ENCODE results near the gene MAP4. TPM values are rescaled to one million over a fixed set of nuclear protein-coding genes. Genes with fewer than 3 reads are reported as not detected.
A peak's percentile ranks its signal among the peaks of the same experiment; 100 is the strongest.

The MAP4 gene
- total RNA-seq, 1 donor from 2014 or later, result 471 TPM

DNA sequence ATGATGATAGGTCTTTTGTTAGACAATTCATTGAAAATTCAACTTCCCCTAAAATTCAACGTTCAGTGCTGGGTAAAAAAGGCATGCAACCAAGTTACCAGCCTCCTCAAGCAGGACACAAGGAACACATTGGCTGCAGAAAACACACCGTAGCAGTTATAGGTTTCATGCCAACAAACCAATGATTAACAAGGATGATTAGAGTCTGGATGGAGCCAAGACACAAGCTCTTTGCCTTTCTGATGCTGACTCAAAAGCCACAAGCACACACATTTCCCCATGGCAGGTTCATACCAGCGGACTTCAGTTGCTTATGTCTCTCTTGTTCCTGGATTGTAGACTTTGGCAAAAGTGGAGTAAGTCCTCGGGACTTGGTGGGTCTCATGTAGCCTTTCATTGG lies 107.5 kb downstream of the MAP4 start:
- TF ChIP-seq EZH2 (IDR thresholded peaks at IDR 0.05; ENCODE audit: insufficient read depth, low read length), result no peak
- TF ChIP-seq, protein P1, sequence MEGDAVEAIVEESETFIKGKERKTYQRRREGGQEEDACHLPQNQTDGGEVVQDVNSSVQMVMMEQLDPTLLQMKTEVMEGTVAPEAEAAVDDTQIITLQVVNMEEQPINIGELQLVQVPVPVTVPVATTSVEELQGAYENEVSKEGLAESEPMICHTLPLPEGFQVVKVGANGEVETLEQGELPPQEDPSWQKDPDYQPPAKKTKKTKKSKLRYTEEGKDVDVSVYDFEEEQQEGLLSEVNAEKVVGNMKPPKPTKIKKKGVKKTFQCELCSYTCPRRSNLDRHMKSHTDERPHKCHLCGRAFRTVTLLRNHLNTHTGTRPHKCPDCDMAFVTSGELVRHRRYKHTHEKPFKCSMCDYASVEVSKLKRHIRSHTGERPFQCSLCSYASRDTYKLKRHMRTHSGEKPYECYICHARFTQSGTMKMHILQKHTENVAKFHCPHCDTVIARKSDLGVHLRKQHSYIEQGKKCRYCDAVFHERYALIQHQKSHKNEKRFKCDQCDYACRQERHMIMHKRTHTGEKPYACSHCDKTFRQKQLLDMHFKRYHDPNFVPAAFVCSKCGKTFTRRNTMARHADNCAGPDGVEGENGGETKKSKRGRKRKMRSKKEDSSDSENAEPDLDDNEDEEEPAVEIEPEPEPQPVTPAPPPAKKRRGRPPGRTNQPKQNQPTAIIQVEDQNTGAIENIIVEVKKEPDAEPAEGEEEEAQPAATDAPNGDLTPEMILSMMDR (IDR thresholded peaks at IDR 0.05; ENCODE audit: insufficient read depth, low read depth, low read length), result no peak
- H3K27me3 Mint-ChIP-seq (ENCODE audit: low read depth, unreplicated experiment), result no peaks in the 10 kb centered on the region

DNA sequence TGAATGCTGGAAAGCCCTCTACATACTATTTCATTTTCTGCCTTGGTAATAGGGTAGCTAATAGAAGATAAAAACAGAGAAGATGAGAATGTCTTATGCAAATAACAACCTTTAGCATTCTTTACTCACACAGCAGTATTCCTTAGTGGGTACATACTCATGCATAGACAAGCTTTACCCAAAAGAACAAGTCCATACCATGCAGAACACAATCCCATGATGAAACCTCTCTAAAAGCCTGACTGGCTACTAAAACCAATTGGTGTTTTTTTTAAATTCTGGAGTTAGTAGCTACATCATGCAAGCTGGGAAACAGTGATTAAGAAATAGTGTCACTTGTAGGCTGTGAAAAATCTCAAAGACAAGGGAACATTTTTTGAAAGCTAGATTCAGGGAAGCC lies 108.4 kb downstream of the MAP4 start:
- Histone ChIP-seq H3K4me1 (ENCODE audit: insufficient read depth, low read length) (peaks cover 24% of the 10 kb centered on the region), H3K27me3 (ENCODE audit: insufficient read depth, low read length) (no peaks in the 10 kb centered on the region), H3K4me3 (ENCODE audit: insufficient read depth, low read depth, low read length) (no peak overlapping the region), H3K9me3 (ENCODE audit: insufficient read depth, low read depth, low read length) (no peaks in the 10 kb centered on the region), H4K20me1 (ENCODE audit: insufficient read depth, low read length) (peaks cover 55% of the 10 kb centered on the region), H3K27ac (ENCODE audit: low read depth, low read length) (no peak overlapping the region), H2AFZ (ENCODE audit: low read depth, low read length) (no peak overlapping the region), H3K9ac (ENCODE audit: low read length) (no peak overlapping the region), H3K79me2 (ENCODE audit: insufficient read depth, low read length) (peaks cover 24% of the 10 kb centered on the region), H3K4me2 (ENCODE audit: low read length) (no peak overlapping the region), H3K36me3 (ENCODE audit: insufficient read depth, low read length) (peaks cover 16% of the 10 kb centered on the region)
- no peak overlapping the region for H3K27ac Mint-ChIP-seq (ENCODE audit: unreplicated experiment)
- H3K4me1 Mint-ChIP-seq (ENCODE audit: low read depth, unreplicated experiment), result peaks cover 38% of the 10 kb centered on the region
- H3K27me3 Mint-ChIP-seq (ENCODE audit: low read depth, unreplicated experiment), result no peaks in the 10 kb centered on the region
- no peak overlapping the region for H3K4me3 Mint-ChIP-seq (ENCODE audit: unreplicated experiment)
- no peaks in the 10 kb centered on the region for H3K9me3 Mint-ChIP-seq (ENCODE audit: unreplicated experiment)
- no peak for TF ChIP-seq EZH2 (IDR thresholded peaks at IDR 0.05; ENCODE audit: insufficient read depth, low read length)
- TF ChIP-seq, protein P1 (IDR thresholded peaks at IDR 0.05; ENCODE audit: insufficient read depth, low read depth, low read length), result no peak
- DNase-seq (ENCODE audit: low read depth) (no peak), FAIRE-seq (no peak)
- peaks cover 40% of the 10 kb centered on the region for H3K36me3 Mint-ChIP-seq (ENCODE audit: low read depth, unreplicated experiment)

More for the DNA sequence above, 107.5 kb downstream of the MAP4 start:
- Histone ChIP-seq H3K36me3 (ENCODE audit: insufficient read depth, low read length) (peaks cover 16% of the 10 kb centered on the region), H3K4me2 (ENCODE audit: low read length) (no peak overlapping the region), H3K27ac (ENCODE audit: low read depth, low read length) (no peak overlapping the region), H3K4me3 (ENCODE audit: insufficient read depth, low read depth, low read length) (no peak overlapping the region), H3K79me2 (ENCODE audit: insufficient read depth, low read length) (peaks cover 24% of the 10 kb centered on the region), H2AFZ (ENCODE audit: low read depth, low read length) (no peak overlapping the region), H4K20me1 (ENCODE audit: insufficient read depth, low read length) (peaks cover 56% of the 10 kb centered on the region), H3K4me1 (ENCODE audit: insufficient read depth, low read length) (peaks cover 24% of the 10 kb centered on the region), H3K9ac (ENCODE audit: low read length) (no peak overlapping the region), H3K27me3 (ENCODE audit: insufficient read depth, low read length) (no peaks in the 10 kb centered on the region), H3K9me3 (ENCODE audit: insufficient read depth, low read depth, low read length) (no peaks in the 10 kb centered on the region)
- H3K27ac Mint-ChIP-seq (ENCODE audit: unreplicated experiment), result peak overlapping the region; percentile 72
- no peaks in the 10 kb centered on the region for H3K9me3 Mint-ChIP-seq (ENCODE audit: unreplicated experiment)
- FAIRE-seq (no peak), DNase-seq (ENCODE audit: low read depth) (peak; percentile 27)
- peaks cover 38% of the 10 kb centered on the region for H3K4me1 Mint-ChIP-seq (ENCODE audit: low read depth, unreplicated experiment)
- H3K36me3 Mint-ChIP-seq (ENCODE audit: low read depth, unreplicated experiment), result peaks cover 37% of the 10 kb centered on the region
- H3K4me3 Mint-ChIP-seq (ENCODE audit: unreplicated experiment), result no peak overlapping the region

DNA sequence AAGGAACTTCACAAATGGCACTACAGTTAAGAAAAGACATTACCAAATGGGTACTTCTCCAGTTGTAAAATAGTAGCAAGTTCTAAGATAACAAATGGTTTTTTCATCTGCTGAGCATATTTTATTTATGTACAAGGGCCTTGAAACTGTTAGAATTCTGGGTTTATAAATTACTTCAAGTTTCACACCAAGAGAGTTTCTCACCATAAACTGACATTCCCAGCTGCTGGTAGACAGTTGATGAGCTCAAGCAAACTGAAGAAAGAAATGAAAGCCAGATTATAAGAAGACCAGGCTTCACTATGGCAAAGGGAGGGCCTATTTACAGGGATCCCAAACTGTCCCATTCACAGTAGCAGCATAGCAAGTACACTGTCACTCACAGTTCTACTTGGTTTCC lies 113.5 kb downstream of the MAP4 start:
- Histone ChIP-seq H3K36me3 (ENCODE audit: insufficient read depth, low read length) (peaks cover 14% of the 10 kb centered on the region), H3K4me2 (ENCODE audit: low read length) (no peak overlapping the region), H3K4me3 (ENCODE audit: insufficient read depth, low read depth, low read length) (no peak overlapping the region), H2AFZ (ENCODE audit: low read depth, low read length) (no peak overlapping the region), H3K9ac (ENCODE audit: low read length) (no peak overlapping the region), H3K27me3 (ENCODE audit: insufficient read depth, low read length) (no peaks in the 10 kb centered on the region), H3K9me3 (ENCODE audit: insufficient read depth, low read depth, low read length) (no peaks in the 10 kb centered on the region), H3K4me1 (ENCODE audit: insufficient read depth, low read length) (no peaks in the 10 kb centered on the region), H4K20me1 (ENCODE audit: insufficient read depth, low read length) (peaks cover 51% of the 10 kb centered on the region), H3K79me2 (ENCODE audit: insufficient read depth, low read length) (peaks cover 19% of the 10 kb centered on the region), H3K27ac (ENCODE audit: low read depth, low read length) (no peak overlapping the region)
- DNase-seq (ENCODE audit: low read depth), result no peak
- TF ChIP-seq EZH2 (IDR thresholded peaks at IDR 0.05; ENCODE audit: insufficient read depth, low read length), result no peak
- TF ChIP-seq, protein P1 (IDR thresholded peaks at IDR 0.05; ENCODE audit: insufficient read depth, low read depth, low read length), result no peak
- Mint-ChIP-seq H3K9me3 (ENCODE audit: unreplicated experiment) (no peaks in the 10 kb centered on the region), H3K27me3 (ENCODE audit: low read depth, unreplicated experiment) (no peaks in the 10 kb centered on the region), H3K36me3 (ENCODE audit: low read depth, unreplicated experiment) (peaks cover 27% of the 10 kb centered on the region), H3K4me3 (ENCODE audit: unreplicated experiment) (no peak overlapping the region), H3K4me1 (ENCODE audit: low read depth, unreplicated experiment) (peaks cover 8% of the 10 kb centered on the region), H3K27ac (ENCODE audit: unreplicated experiment) (no peak overlapping the region)
- FAIRE-seq, result no peak

All from astrocyte (in vitro differentiated cells and primary cell).